GM10266 (cell line): ENCODE data around the gene UCN2.

Source experiments
- DNase-seq: peaks from one replicate; pipeline ENCODE4 v3.0.0; 2012; ENCODE audit errors: extremely low spot score
- TF ChIP-seq, protein P1 (sequence below): IDR thresholded peaks from 2 replicates; pipeline ENCODE4 v1.5.1; 2012; ENCODE audit warnings: mild to moderate bottlenecking, low read depth; ENCODE audit not compliant: control insufficient read depth, insufficient read depth; ENCODE audit errors: missing control alignments

UCN2 gene

DNA sequence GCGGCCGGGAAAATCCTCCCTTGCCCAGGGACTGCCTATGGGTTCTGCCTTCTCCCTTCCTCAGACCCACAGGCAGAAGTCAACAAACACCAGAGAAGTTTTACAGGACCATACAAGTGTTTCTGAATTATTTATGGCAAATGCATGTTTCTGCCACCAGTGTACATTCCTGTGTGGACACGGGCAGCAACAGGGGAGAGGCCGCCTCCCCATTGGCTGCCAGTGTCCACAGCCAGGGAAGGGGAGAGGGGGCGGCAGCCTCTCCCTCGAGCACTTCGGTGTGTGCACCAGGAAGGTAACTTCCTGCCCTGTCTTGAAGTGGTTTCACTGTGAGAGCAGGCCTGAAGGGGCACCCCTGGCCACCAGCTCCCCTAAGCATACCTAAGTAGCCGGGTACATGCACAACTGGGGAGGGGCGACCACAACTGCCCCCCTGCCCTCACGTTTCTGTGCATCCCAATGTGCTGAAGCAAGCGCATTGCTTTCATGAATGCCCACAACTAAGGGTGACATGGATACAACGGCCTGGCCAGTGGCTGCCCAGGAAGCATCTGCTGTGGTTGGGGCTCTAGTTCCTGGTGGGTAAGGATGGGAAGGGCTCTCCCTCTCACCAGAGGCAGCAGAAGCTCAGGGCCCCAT lies 44.8 kb downstream of the UCN2 start:
- DNase-seq: no peak
- TF ChIP-seq, protein P1, sequence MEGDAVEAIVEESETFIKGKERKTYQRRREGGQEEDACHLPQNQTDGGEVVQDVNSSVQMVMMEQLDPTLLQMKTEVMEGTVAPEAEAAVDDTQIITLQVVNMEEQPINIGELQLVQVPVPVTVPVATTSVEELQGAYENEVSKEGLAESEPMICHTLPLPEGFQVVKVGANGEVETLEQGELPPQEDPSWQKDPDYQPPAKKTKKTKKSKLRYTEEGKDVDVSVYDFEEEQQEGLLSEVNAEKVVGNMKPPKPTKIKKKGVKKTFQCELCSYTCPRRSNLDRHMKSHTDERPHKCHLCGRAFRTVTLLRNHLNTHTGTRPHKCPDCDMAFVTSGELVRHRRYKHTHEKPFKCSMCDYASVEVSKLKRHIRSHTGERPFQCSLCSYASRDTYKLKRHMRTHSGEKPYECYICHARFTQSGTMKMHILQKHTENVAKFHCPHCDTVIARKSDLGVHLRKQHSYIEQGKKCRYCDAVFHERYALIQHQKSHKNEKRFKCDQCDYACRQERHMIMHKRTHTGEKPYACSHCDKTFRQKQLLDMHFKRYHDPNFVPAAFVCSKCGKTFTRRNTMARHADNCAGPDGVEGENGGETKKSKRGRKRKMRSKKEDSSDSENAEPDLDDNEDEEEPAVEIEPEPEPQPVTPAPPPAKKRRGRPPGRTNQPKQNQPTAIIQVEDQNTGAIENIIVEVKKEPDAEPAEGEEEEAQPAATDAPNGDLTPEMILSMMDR: no peak

DNA sequence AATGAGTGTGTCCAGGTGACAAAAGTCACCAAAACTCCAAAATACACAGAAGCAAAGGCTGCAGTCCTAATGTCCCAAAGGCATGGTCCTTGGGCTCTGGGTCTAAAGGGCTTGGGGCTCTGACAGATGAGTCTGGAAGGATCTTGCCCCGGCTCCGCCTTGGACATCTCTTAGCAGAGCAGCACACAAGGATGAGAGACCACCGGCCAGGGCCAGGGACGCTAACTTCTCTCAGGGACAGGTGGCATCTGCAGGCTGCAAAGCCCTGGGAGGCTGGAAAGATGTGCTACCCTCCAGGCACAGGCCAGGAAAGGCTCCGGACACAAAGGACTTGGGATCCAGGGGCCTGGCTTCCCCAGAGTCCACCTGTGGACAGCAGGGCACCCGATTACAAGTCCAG lies 45.5 kb downstream of the UCN2 start:
- DNase-seq: no peak
- TF ChIP-seq, protein P1: no peak

DNA sequence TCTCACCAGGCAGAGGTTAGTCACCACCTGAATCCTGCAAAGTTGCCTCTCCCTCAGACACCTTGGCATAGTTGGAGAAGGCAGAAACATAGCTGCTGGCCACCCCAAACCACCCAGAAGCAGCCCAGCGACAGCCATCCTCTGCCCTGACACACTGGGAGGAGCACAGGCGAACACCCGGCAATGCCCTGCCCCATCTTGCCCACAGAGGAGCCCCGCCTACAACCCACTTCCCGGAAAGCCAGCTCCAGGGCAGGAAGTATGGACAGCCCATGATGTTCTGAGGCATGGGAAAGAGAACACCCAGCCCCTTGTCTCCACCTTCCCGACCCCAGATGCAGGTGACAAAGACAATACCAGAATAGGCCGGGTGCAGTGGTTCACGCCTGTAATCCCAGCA lies 47.0 kb downstream of the UCN2 start:
- no peak for DNase-seq
- TF ChIP-seq, protein P1: no peak

DNA sequence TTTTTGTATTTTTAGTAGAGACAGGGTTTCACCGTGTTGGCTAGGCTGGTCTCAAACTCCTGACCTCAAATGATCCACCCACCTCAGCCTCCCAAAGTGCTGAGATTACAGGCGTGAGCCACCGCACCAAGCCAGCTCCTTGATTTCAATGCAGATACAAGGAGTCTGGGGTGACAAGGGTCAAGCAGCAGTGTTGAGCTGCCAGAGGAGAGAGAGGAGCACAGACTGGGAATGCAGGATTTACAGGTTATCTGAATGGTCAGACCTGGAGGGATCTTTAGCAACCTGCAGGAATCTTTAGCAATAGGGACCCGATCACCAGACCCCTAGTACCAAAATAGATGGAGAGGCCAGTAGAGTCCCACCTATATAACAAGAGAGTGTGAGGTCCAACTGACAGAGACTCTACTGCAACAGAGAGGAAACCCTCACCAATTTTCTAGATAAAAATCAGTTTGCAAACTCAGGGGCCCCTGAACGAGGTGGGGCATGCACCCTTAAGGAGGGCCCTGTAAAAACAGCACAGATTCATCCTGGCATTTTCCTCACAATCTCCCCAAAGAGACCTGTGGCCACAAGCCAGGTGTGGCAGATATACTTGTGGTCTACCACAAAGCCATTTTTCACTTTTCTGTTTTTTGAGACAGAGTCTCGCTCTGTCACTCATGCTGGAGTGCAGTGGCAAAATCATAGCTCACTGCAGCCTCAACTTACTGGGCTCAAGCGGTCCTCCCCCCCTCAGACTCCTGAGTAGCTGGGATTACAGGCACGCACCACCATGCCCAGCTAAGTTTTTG lies 49.0 kb downstream of the UCN2 start:
- TF ChIP-seq, protein P1: no peak

More for the DNA sequence above, 49.0 kb downstream of the UCN2 start:
- DNase-seq: no peak
